Measurements from ENCODE around the gene UBE2E1. TPM values are rescaled to one million over a fixed set of nuclear protein-coding genes. Genes with fewer than 3 reads are reported as not detected.

UBE2E1 gene
- total and polyA plus RNA-seq, 2 donors from 2014 or later = 69.1 to 83.2 TPM

- no peak overlapping the region for H3K27ac ChIP-seq (ENCODE audit: low read depth in 2 of 2, low read length in 2 of 2)
- H3K27me3 ChIP-seq (ENCODE audit: control insufficient read depth, insufficient read depth, low read length) = no peaks in the 10 kb centered on the region
- TF ChIP-seq CTCF (IDR thresholded peaks at IDR 0.05; ENCODE audit: borderline replicate concordance, extremely low read depth, insufficient read depth) = no peak
- FAIRE-seq (no peak), DNase-seq (no peak)
- H3K9me3 ChIP-seq (ENCODE audit: control insufficient read depth in 2 of 3, insufficient read depth in 1 of 3, low read length in 3 of 3) = no peaks in the 10 kb centered on the region
- no peaks in the 10 kb centered on the region for H3K36me3 ChIP-seq (ENCODE audit: control insufficient read depth in 2 of 3, insufficient read depth in 3 of 3, low read length in 3 of 3)
- no peaks in the 10 kb centered on the region for H3K4me1 ChIP-seq (ENCODE audit: control insufficient read depth in 2 of 3, insufficient read depth in 2 of 3, low read depth in 1 of 3, low read length in 3 of 3)
- intact Hi-C loops (cut with DNase I) = no loop called here
- H3K4me3 ChIP-seq (ENCODE audit: low read length in 3 of 3) = no peak overlapping the region
- H3K9ac ChIP-seq (ENCODE audit: low read length in 3 of 3) = no peak overlapping the region
These were observed 47.4 kb upstream of the UBE2E1 start for GRCh38 chr3:23758253-23758838.

DNA sequence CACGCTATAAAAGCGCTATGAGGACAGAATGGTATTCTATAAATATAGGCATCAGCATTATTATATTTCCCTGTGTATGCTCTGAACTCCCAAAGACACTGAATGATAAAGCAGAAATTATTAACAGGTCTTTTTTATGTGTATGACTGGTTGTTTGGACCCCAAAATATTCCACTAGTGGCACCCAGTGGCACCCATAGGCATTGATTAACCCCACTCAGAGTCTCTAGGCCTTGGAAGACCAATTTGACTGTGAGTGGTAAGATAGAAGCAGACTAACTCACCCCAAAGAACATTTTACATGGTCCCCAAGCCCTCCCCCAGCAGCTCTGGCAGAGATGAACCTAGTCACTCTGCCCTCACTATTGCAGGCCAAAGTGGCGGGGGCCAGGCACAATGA lies 45.4 kb upstream of the UBE2E1 start:
- no peaks in the 10 kb centered on the region for H3K27me3 ChIP-seq (ENCODE audit: control insufficient read depth, insufficient read depth, low read length)
- FAIRE-seq (no peak), DNase-seq (no peak)
- no peaks in the 10 kb centered on the region for H3K36me3 ChIP-seq (ENCODE audit: control insufficient read depth in 2 of 3, insufficient read depth in 3 of 3, low read length in 3 of 3)
- H3K4me3 ChIP-seq (ENCODE audit: low read length in 3 of 3) = no peak overlapping the region
- no peak overlapping the region for H3K27ac ChIP-seq (ENCODE audit: low read depth in 2 of 2, low read length in 2 of 2)
- H3K9me3 ChIP-seq (ENCODE audit: control insufficient read depth in 2 of 3, insufficient read depth in 1 of 3, low read length in 3 of 3) = no peaks in the 10 kb centered on the region
- no peak for TF ChIP-seq CTCF (IDR thresholded peaks at IDR 0.05; ENCODE audit: borderline replicate concordance, extremely low read depth, insufficient read depth)
- intact Hi-C loops (cut with DNase I) = no loop called here
- no peaks in the 10 kb centered on the region for H3K4me1 ChIP-seq (ENCODE audit: control insufficient read depth in 2 of 3, insufficient read depth in 2 of 3, low read depth in 1 of 3, low read length in 3 of 3)
- no peak overlapping the region for H3K9ac ChIP-seq (ENCODE audit: low read length in 3 of 3)

GRCh38 chr3:23760871-23761373 lies 44.8 kb upstream of the UBE2E1 start:
- no peaks in the 10 kb centered on the region for H3K4me1 ChIP-seq (ENCODE audit: control insufficient read depth in 2 of 3, insufficient read depth in 2 of 3, low read depth in 1 of 3, low read length in 3 of 3)
- FAIRE-seq (no peak), DNase-seq (no peak)
- no peak overlapping the region for H3K9ac ChIP-seq (ENCODE audit: low read length in 3 of 3)
- H3K27ac ChIP-seq (ENCODE audit: low read depth in 2 of 2, low read length in 2 of 2) = no peak overlapping the region
- H3K4me3 ChIP-seq (ENCODE audit: low read length in 3 of 3) = no peak overlapping the region
- no peaks in the 10 kb centered on the region for H3K9me3 ChIP-seq (ENCODE audit: control insufficient read depth in 2 of 3, insufficient read depth in 1 of 3, low read length in 3 of 3)
- no peaks in the 10 kb centered on the region for H3K36me3 ChIP-seq (ENCODE audit: control insufficient read depth in 2 of 3, insufficient read depth in 3 of 3, low read length in 3 of 3)
- H3K27me3 ChIP-seq (ENCODE audit: control insufficient read depth, insufficient read depth, low read length) = no peaks in the 10 kb centered on the region
- intact Hi-C loops (cut with DNase I) = no loop called here
- TF ChIP-seq CTCF (IDR thresholded peaks at IDR 0.05; ENCODE audit: borderline replicate concordance, extremely low read depth, insufficient read depth) = no peak

All from kidney (tissue), 14 donors.